SU-DHL-6 (cell line): Measurements from ENCODE around the gene AKAP1.

ENCODE experiments used
- H2AFZ ChIP-seq: fragments of 200-600 bp; sonication (generic); 2 replicates; pipeline ENCODE4 v1.6.1; 2014; ENCODE audit warnings: low read depth, mild to moderate bottlenecking, moderate library complexity, mixed read lengths, antibody characterized with exemption, low read length; ENCODE audit not compliant: severe bottlenecking
- H3F3A ChIP-seq: fragments of 200-600 bp; shearing (Covaris generic); 2 replicates; pipeline ENCODE4 v1.6.0; 2016; ENCODE audit warnings: antibody characterized with exemption, mild to moderate bottlenecking; ENCODE audit not compliant: insufficient read depth
- H3K27ac ChIP-seq: fragments of 200-600 bp; sonication (generic); 2 replicates; pipeline ENCODE4 v1.5.1; 2016; ENCODE audit warnings: low read depth, mild to moderate bottlenecking, low read length, moderate library complexity, mixed read lengths
- H3K27me3 ChIP-seq: fragments of 200-600 bp; sonication (generic), shearing (Covaris generic); 2 replicates; pipeline ENCODE4 v1.6.0; 2014; ENCODE audit warnings: mild to moderate bottlenecking, low read length
- H3K36me3 ChIP-seq: fragments of 200-600 bp; sonication (generic); 2 replicates; pipeline ENCODE4 v1.6.1; 2014; ENCODE audit warnings: mild to moderate bottlenecking, low read length, mixed read lengths
- H3K4me2 ChIP-seq: fragments of 300-600, 200-600 bp; shearing (Covaris generic), sonication (generic); 2 replicates; pipeline ENCODE4 v1.6.0; 2014; ENCODE audit warnings: low read length, low read depth, mild to moderate bottlenecking; ENCODE audit not compliant: poor library complexity, severe bottlenecking
- H3K4me3 ChIP-seq: fragments of 200-600 bp; sonication (generic); 2 replicates; pipeline ENCODE4 v1.5.1; 2014; ENCODE audit warnings: antibody characterized with exemption, low read length, mild to moderate bottlenecking, mixed read lengths; ENCODE audit not compliant: insufficient read depth, poor library complexity, severe bottlenecking
- H3K79me2 ChIP-seq: fragments of 200-600 bp; sonication (generic); 2 replicates; pipeline ENCODE4 v1.6.1; 2014; ENCODE audit warnings: mild to moderate bottlenecking, low read length, moderate library complexity; ENCODE audit not compliant: insufficient read depth
- H3K9ac ChIP-seq: fragments of 200-600 bp; sonication (generic); 2 replicates; pipeline ENCODE4 v1.7.0; 2014; ENCODE audit warnings: mild to moderate bottlenecking, low read length
- H3K9me2 ChIP-seq: fragments of 200-600 bp; sonication (generic); replicated peaks from 2 replicates; pipeline ENCODE4 v1.6.1; 2014; ENCODE audit warnings: low read length; ENCODE audit not compliant: insufficient read depth
- H3K9me3 ChIP-seq: fragments of 200-600 bp; sonication (generic); 2 replicates; pipeline ENCODE4 v1.6.1; 2014; ENCODE audit warnings: low read length, mixed read lengths; ENCODE audit not compliant: insufficient read depth
- H4K20me1 ChIP-seq: fragments of 200-600 bp; sonication (generic); 2 replicates; pipeline ENCODE4 v1.6.1; 2014; ENCODE audit warnings: low read depth, mild to moderate bottlenecking, antibody characterized with exemption, low read length, moderate library complexity, mixed read lengths
- EZH2phosphoT487 ChIP-seq: fragments of 200-600 bp; sonication (generic), shearing (Covaris generic); conservative IDR thresholded peaks from 2 replicates; pipeline ENCODE4 v1.6.1; 2018; ENCODE audit warnings: mild to moderate bottlenecking, antibody characterized with exemption, low read length, moderate library complexity, mixed read lengths
- TF ChIP-seq, protein P1 (sequence below): fragments of 200-600 bp; sonication (generic); IDR thresholded peaks from one replicate; pipeline ENCODE4 v1.5.1; 2017; ENCODE audit warnings: antibody characterized with exemption, mild to moderate bottlenecking, low read length, moderate library complexity; ENCODE audit not compliant: insufficient read depth, poor library complexity, severe bottlenecking

Gene AKAP1

DNA sequence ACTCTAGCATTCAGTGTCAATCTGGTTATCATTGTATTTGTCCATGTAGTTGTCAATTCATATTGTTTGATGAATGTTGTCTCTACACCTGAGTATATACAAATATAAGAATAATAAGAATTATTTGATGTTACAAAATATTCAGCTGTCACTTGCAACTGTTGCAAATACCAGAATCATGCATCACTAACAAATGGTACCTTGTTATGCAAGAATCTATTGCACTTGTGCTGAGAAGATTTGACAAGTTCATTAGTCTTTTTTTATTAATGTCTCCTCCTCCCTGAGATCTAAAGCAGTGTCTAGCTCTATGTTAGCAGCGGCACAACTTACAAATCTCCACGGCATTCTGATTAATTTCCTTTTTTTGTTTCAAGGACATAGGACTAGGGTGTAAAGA lies 22.2 kb upstream of the AKAP1 start:
- H4K20me1 ChIP-seq: no peaks in the 10 kb centered on the region
- no peaks in the 10 kb centered on the region; the same call in 1 of the 2 replicates for H3F3A ChIP-seq
- H3K9me2 ChIP-seq: no peaks in the 10 kb centered on the region
- no peaks in the 10 kb centered on the region for H3K79me2 ChIP-seq
- TF ChIP-seq EZH2phosphoT487: no peak
- TF ChIP-seq, protein P1, sequence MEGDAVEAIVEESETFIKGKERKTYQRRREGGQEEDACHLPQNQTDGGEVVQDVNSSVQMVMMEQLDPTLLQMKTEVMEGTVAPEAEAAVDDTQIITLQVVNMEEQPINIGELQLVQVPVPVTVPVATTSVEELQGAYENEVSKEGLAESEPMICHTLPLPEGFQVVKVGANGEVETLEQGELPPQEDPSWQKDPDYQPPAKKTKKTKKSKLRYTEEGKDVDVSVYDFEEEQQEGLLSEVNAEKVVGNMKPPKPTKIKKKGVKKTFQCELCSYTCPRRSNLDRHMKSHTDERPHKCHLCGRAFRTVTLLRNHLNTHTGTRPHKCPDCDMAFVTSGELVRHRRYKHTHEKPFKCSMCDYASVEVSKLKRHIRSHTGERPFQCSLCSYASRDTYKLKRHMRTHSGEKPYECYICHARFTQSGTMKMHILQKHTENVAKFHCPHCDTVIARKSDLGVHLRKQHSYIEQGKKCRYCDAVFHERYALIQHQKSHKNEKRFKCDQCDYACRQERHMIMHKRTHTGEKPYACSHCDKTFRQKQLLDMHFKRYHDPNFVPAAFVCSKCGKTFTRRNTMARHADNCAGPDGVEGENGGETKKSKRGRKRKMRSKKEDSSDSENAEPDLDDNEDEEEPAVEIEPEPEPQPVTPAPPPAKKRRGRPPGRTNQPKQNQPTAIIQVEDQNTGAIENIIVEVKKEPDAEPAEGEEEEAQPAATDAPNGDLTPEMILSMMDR: no peak
- no peaks in the 10 kb centered on the region for H3K27me3 ChIP-seq
- H3K36me3 ChIP-seq: no peaks in the 10 kb centered on the region
- no peaks in the 10 kb centered on the region for H3K9me3 ChIP-seq
- no peak overlapping the region for H2AFZ ChIP-seq
- no peak overlapping the region for H3K4me2 ChIP-seq
- H3K4me3 ChIP-seq: no peak overlapping the region
- no peak overlapping the region for H3K27ac ChIP-seq
- no peak overlapping the region for H3K9ac ChIP-seq

DNA sequence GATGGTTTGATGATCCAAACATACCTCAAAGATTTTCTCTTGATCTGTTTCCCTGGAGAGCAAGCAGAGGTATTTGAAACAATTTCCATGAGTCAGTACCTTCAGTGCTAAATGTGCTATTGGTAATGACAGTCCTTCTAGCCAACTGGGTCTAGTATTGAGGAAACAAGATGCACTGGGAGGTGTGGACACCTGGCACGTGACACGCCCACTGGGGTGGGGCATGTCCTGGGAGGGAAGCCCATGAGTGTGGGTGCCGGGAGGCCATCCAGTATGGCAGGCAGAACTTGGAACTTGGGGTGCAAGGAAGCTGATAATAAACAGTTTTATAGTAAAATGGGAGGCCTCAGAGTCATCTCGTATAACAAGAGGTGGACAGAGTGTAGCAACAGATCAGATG lies 17.9 kb upstream of the AKAP1 start:
- Histone ChIP-seq H3K4me3 (no peak overlapping the region), H3K79me2 (no peaks in the 10 kb centered on the region), H4K20me1 (no peaks in the 10 kb centered on the region), H3K36me3 (no peaks in the 10 kb centered on the region), H3K9me3 (no peaks in the 10 kb centered on the region), H3K9me2 (no peaks in the 10 kb centered on the region), H3K4me2 (no peak overlapping the region), H2AFZ (no peak overlapping the region), H3K27me3 (no peaks in the 10 kb centered on the region), H3F3A (no peaks in the 10 kb centered on the region), H3K27ac (no peak overlapping the region), H3K9ac (no peak overlapping the region)
- no peak for TF ChIP-seq EZH2phosphoT487

DNA sequence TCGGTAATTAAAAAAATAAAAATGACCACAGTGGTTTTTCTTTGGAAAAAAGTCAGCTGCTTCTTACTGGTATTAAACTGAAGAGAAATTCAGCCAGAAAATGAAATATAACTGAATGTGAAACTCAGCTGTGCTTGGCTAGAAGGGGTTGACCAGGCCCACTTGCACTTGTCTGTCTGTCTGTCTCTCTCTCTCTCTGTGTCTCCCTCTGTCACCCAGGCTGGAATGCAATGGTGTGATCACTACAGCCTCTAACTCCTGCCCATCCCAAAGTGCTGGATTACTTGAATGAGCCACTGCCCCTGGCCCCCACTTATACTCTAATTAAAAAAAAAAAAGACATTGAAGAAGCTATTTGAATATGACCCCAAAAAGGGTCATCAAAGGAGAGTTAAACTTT lies 17.3 kb upstream of the AKAP1 start:
- no peaks in the 10 kb centered on the region for H3K9me2 ChIP-seq
- no peak overlapping the region for H3K9ac ChIP-seq
- H3K9me3 ChIP-seq: no peaks in the 10 kb centered on the region
- H3K79me2 ChIP-seq: no peaks in the 10 kb centered on the region
- no peaks in the 10 kb centered on the region for H3K27me3 ChIP-seq
- H3F3A ChIP-seq: no peaks in the 10 kb centered on the region
- no peaks in the 10 kb centered on the region for H3K36me3 ChIP-seq
- H4K20me1 ChIP-seq: no peaks in the 10 kb centered on the region
- H3K4me3 ChIP-seq: no peak overlapping the region
- no peak overlapping the region for H3K4me2 ChIP-seq
- no peak for TF ChIP-seq EZH2phosphoT487
- TF ChIP-seq, protein P1: no peak
- no peak overlapping the region for H2AFZ ChIP-seq
- H3K27ac ChIP-seq: no peak overlapping the region

DNA sequence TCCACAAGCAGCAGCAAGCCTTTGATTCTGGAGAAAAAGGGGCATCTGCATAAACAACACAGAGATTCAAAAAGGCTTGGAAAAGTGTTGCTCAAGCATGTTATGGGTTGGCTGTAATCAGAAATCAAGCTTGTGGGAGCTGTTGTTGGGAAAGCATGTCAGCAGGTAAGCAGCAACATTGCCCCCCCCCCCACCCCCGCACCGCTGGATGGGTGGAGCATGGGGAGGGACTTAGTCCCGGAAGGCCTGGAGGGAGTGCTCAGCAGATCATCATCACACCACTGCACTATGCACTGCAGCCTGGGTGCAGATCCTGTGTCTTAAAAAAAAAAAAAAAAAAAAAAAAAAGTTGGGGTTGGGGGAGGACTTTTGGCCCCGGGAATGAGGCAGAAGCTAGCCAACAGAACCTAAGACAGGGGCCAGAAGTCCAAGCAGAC lies 16.8 kb upstream of the AKAP1 start:
- H3K36me3 ChIP-seq: no peaks in the 10 kb centered on the region
- no peak for TF ChIP-seq EZH2phosphoT487
- TF ChIP-seq, protein P1: no peak
- no peak overlapping the region for H2AFZ ChIP-seq
- H3K9ac ChIP-seq: no peak overlapping the region
- H3K9me2 ChIP-seq: no peaks in the 10 kb centered on the region
- no peaks in the 10 kb centered on the region for H3F3A ChIP-seq
- no peak overlapping the region for H3K27ac ChIP-seq
- no peaks in the 10 kb centered on the region for H3K79me2 ChIP-seq
- H3K4me3 ChIP-seq: no peak overlapping the region
- no peak overlapping the region for H3K4me2 ChIP-seq
- H3K27me3 ChIP-seq: no peaks in the 10 kb centered on the region
- H3K9me3 ChIP-seq: no peaks in the 10 kb centered on the region
- H4K20me1 ChIP-seq: no peaks in the 10 kb centered on the region
